ENCODE measurements around the gene MYH14. TPM values are rescaled to one million over a fixed set of nuclear protein-coding genes. Genes with fewer than 3 reads are reported as not detected.
A peak's percentile ranks its signal among the peaks of the same experiment; 100 is the strongest.

The MYH14 gene
- total and polyA plus RNA-seq, 10 of the 15 experiments (the other 5 are each of a cell fraction or from before 2014, with no cell fraction given) = 0.06 to 0.69 (median 0.15) TPM; not detected in 4

DNA sequence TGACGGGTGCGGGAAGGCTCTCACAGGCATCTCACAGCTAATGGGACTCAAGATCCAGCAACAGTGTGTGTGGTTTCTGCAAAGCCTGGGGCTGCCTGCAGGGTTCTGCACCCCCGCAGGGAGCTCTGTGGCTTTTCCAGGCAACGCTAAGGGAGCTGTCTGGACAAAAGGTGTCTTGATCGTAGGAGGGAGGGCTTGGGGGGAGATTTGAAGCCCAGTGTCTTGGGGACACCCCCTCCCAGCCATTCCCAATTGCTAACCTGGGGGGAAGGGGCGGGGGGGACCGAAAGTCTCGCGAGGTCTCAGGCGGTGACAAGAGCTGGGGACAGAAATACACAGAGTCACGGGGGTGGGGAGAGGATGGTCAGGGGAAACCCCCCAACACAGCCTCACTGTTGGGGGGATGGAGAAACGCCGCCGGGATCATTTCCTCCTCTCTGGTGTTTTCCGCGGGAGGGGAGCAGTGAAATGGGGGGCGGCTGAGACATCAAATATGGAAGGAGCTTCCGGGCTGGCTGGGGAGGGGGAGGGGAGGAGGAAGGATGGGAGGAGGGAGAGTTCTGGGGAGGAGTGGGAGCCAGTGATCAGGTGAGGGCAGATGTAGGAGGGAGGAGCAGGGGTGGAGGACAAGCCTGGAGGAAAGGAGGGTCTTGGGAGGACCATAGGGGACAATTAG, 112.5 kb downstream of the MYH14 start (continued):
- TF ChIP-seq ASH2L (IDR thresholded peaks at IDR 0.05; ENCODE audit: borderline replicate concordance, low read depth) (no peak), ZNF217 (IDR thresholded peaks at IDR 0.05) (no peak), TCF12 (IDR thresholded peaks at IDR 0.05; ENCODE audit: low read depth, low read length) (0 out of 2 replicates have a peak, but pooled peaks have one; percentile 37), MEF2B (IDR thresholded peaks at IDR 0.05; ENCODE audit: partially characterized antibody, poor library complexity, severe bottlenecking) (peak; percentile 36), IKZF1 (conservative IDR thresholded peaks at IDR 0.05) (peak; percentile 62), STAT1 (conservative IDR thresholded peaks at IDR 0.05) (no peak), ZBED1 (IDR thresholded peaks at IDR 0.05; ENCODE audit: borderline replicate concordance) (no peak), POLR2A (IDR thresholded peaks at IDR 0.05; ENCODE audit: low read depth, low read length) (0 out of 2 replicates have a peak, but pooled peaks have one; percentile 14), TBL1XR1 (IDR thresholded peaks at IDR 0.05; ENCODE audit: low read depth, low read length) (0 out of 2 replicates have a peak, but pooled peaks have one; percentile 54), GABPA (IDR thresholded peaks at IDR 0.05; ENCODE audit: low read depth) (no peak), KAT2A (conservative IDR thresholded peaks at IDR 0.05; ENCODE audit: control insufficient read depth, low read depth, low read length) (no peak), CBX3 (IDR thresholded peaks at IDR 0.05; ENCODE audit: borderline replicate concordance, low read depth) (no peak), RELA (IDR thresholded peaks at IDR 0.05; ENCODE audit: borderline replicate concordance, partially characterized antibody) (peak; percentile 28), JUND (IDR thresholded peaks at IDR 0.05; ENCODE audit: low read depth, low read length) (no peak)
- TF ChIP-seq, protein P1, sequence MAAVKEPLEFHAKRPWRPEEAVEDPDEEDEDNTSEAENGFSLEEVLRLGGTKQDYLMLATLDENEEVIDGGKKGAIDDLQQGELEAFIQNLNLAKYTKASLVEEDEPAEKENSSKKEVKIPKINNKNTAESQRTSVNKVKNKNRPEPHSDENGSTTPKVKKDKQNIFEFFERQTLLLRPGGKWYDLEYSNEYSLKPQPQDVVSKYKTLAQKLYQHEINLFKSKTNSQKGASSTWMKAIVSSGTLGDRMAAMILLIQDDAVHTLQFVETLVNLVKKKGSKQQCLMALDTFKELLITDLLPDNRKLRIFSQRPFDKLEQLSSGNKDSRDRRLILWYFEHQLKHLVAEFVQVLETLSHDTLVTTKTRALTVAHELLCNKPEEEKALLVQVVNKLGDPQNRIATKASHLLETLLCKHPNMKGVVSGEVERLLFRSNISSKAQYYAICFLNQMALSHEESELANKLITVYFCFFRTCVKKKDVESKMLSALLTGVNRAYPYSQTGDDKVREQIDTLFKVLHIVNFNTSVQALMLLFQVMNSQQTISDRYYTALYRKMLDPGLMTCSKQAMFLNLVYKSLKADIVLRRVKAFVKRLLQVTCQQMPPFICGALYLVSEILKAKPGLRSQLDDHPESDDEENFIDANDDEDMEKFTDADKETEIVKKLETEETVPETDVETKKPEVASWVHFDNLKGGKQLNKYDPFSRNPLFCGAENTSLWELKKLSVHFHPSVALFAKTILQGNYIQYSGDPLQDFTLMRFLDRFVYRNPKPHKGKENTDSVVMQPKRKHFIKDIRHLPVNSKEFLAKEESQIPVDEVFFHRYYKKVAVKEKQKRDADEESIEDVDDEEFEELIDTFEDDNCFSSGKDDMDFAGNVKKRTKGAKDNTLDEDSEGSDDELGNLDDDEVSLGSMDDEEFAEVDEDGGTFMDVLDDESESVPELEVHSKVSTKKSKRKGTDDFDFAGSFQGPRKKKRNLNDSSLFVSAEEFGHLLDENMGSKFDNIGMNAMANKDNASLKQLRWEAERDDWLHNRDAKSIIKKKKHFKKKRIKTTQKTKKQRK (IDR thresholded peaks at IDR 0.05; ENCODE audit: low read depth, low read length) = no peak
- TF ChIP-seq, protein P2, sequence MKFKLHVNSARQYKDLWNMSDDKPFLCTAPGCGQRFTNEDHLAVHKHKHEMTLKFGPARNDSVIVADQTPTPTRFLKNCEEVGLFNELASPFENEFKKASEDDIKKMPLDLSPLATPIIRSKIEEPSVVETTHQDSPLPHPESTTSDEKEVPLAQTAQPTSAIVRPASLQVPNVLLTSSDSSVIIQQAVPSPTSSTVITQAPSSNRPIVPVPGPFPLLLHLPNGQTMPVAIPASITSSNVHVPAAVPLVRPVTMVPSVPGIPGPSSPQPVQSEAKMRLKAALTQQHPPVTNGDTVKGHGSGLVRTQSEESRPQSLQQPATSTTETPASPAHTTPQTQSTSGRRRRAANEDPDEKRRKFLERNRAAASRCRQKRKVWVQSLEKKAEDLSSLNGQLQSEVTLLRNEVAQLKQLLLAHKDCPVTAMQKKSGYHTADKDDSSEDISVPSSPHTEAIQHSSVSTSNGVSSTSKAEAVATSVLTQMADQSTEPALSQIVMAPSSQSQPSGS (IDR thresholded peaks at IDR 0.05; ENCODE audit: low read length) = no peak
- TF ChIP-seq, protein P3, sequence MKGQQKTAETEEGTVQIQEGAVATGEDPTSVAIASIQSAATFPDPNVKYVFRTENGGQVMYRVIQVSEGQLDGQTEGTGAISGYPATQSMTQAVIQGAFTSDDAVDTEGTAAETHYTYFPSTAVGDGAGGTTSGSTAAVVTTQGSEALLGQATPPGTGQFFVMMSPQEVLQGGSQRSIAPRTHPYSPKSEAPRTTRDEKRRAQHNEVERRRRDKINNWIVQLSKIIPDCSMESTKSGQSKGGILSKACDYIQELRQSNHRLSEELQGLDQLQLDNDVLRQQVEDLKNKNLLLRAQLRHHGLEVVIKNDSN (IDR thresholded peaks at IDR 0.05; ENCODE audit: borderline replicate concordance, extremely low read length, insufficient read depth, low read depth, low read length) = no peak
- TF ChIP-seq, protein P4, sequence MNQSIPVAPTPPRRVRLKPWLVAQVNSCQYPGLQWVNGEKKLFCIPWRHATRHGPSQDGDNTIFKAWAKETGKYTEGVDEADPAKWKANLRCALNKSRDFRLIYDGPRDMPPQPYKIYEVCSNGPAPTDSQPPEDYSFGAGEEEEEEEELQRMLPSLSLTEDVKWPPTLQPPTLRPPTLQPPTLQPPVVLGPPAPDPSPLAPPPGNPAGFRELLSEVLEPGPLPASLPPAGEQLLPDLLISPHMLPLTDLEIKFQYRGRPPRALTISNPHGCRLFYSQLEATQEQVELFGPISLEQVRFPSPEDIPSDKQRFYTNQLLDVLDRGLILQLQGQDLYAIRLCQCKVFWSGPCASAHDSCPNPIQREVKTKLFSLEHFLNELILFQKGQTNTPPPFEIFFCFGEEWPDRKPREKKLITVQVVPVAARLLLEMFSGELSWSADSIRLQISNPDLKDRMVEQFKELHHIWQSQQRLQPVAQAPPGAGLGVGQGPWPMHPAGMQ (IDR thresholded peaks at IDR 0.05; ENCODE audit: borderline replicate concordance) = peak; percentile 25; the same call in 1 of the 2 replicates
- TF ChIP-seq, protein P5, sequence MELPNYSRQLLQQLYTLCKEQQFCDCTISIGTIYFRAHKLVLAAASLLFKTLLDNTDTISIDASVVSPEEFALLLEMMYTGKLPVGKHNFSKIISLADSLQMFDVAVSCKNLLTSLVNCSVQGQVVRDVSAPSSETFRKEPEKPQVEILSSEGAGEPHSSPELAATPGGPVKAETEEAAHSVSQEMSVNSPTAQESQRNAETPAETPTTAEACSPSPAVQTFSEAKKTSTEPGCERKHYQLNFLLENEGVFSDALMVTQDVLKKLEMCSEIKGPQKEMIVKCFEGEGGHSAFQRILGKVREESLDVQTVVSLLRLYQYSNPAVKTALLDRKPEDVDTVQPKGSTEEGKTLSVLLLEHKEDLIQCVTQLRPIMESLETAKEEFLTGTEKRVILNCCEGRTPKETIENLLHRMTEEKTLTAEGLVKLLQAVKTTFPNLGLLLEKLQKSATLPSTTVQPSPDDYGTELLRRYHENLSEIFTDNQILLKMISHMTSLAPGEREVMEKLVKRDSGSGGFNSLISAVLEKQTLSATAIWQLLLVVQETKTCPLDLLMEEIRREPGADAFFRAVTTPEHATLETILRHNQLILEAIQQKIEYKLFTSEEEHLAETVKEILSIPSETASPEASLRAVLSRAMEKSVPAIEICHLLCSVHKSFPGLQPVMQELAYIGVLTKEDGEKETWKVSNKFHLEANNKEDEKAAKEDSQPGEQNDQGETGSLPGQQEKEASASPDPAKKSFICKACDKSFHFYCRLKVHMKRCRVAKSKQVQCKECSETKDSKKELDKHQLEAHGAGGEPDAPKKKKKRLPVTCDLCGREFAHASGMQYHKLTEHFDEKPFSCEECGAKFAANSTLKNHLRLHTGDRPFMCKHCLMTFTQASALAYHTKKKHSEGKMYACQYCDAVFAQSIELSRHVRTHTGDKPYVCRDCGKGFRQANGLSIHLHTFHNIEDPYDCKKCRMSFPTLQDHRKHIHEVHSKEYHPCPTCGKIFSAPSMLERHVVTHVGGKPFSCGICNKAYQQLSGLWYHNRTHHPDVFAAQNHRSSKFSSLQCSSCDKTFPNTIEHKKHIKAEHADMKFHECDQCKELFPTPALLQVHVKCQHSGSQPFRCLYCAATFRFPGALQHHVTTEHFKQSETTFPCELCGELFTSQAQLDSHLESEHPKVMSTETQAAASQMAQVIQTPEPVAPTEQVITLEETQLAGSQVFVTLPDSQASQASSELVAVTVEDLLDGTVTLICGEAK (IDR thresholded peaks at IDR 0.05; ENCODE audit: borderline replicate concordance) = no peak

Measured in GM12878 (cell line).